B cell (primary cell): ENCODE measurements around the gene EYS. TPM values are rescaled to one million over a fixed set of nuclear protein-coding genes. Genes with fewer than 3 reads are reported as not detected.

Experiments
- ATAC-seq: fragments of 200-7000 bp; cut with Tn5 transposase; one replicate; pipeline ENCODE4 v1.10.0; 2021; ENCODE audit warnings: low read depth, mild to moderate bottlenecking, moderate number of reproducible peaks, moderate library complexity
- CTCF ChIA-PET: fragments of 350-600 bp; sonication (Branson Sonifier 250); formaldehyde crosslinking; loops from one replicate; lab custom pipeline; 2021; ENCODE audit warnings: antibody characterized with exemption, inconsistent platforms; lab: Charles Lee
- POLR2A ChIA-PET: fragments of 350-600 bp; sonication (Branson Sonifier 250); formaldehyde crosslinking; loops from one replicate; lab custom pipeline; 2021; ENCODE audit warnings: antibody characterized with exemption; lab: Charles Lee
- DNase-seq: peaks from one replicate; pipeline ENCODE4 v3.0.0; 2013
- H2AFZ ChIP-seq: 2 replicates; pipeline ENCODE4 v1.6.1; 2012; ENCODE audit warnings: mild to moderate bottlenecking, low read depth, low read length; ENCODE audit not compliant: insufficient read depth, poor library complexity, severe bottlenecking
- H3K27ac ChIP-seq, 2 donors: 1 replicate in 1 of 2; 2 replicates in 1 of 2; pipeline ENCODE4 v1.5.1; 2012 to 2013; ENCODE audit warnings: low read length in 2 of 2, mild to moderate bottlenecking in 2 of 2, moderate library complexity in 1 of 2
- H3K27me3 ChIP-seq, 4 experiments: fragments of 200-600 bp in 1 of 4; sonication (generic) in 1 of 4; replicated peaks in 1 of 4; 1 replicate in 2 of 4; 2 replicates in 2 of 4; pipeline versions ENCODE4 v1.6.1 to v1.7.0; 2013 to 2016; ENCODE audit warnings: low read length in 3 of 4, mild to moderate bottlenecking in 2 of 4, mixed read lengths in 1 of 4, moderate library complexity in 1 of 4; ENCODE audit not compliant: insufficient read depth in 4 of 4, control insufficient read depth in 3 of 4; ENCODE audit errors: control extremely low read depth in 1 of 4
- H3K36me3 ChIP-seq, 2 experiments: replicated peaks in 1 of 2; 1 replicate in 1 of 2; 2 replicates in 1 of 2; pipeline versions ENCODE4 v1.6.1 to v1.7.1; 2013; ENCODE audit warnings: low read length in 1 of 2; ENCODE audit not compliant: insufficient read depth in 2 of 2, control insufficient read depth in 1 of 2; ENCODE audit errors: control extremely low read depth in 1 of 2, extremely low read depth in 1 of 2
- H3K4me1 ChIP-seq, 2 donors: fragments of 200-600 bp in 1 of 2; sonication (generic) in 1 of 2; 1 replicate in 1 of 2; 2 replicates in 1 of 2; pipeline versions ENCODE4 v1.5.1 to v1.6.1; 2013 to 2017; ENCODE audit warnings: low read length in 2 of 2; ENCODE audit not compliant: control insufficient read depth in 2 of 2, insufficient read depth in 2 of 2
- H3K4me2 ChIP-seq: replicated peaks from 2 replicates; pipeline ENCODE3; 2012; ENCODE audit warnings: mild to moderate bottlenecking, low read depth, low read length; ENCODE audit not compliant: poor library complexity, severe bottlenecking
- H3K4me3 ChIP-seq, 5 experiments: fragments of 200-600 bp in 1 of 5; sonication (generic) in 1 of 5; 1 replicate in 3 of 5; 2 replicates in 2 of 5; pipeline versions ENCODE4 v1.5.1 to v1.7.0; 2011 to 2016; ENCODE audit warnings: low read length in 4 of 5, mild to moderate bottlenecking in 4 of 5, low read depth in 2 of 5, control low read depth in 1 of 5, moderate library complexity in 1 of 5; ENCODE audit not compliant: insufficient read depth in 1 of 5; ENCODE audit errors: control extremely low read depth in 1 of 5, extremely low read depth in 1 of 5
- H3K79me2 ChIP-seq: fragments of 200-600 bp; sonication (generic); one replicate; pipeline ENCODE4 v1.6.0; 2016; ENCODE audit warnings: low read length; ENCODE audit not compliant: control insufficient read depth, insufficient read depth
- H3K9ac ChIP-seq: fragments of 200-600 bp; sonication (generic); 2 replicates; pipeline ENCODE4 v1.6.1; 2017; ENCODE audit warnings: mild to moderate bottlenecking, low read length, moderate library complexity
- H3K9me3 ChIP-seq, 3 donors: one replicate each; pipeline versions ENCODE4 v1.6.1 to v1.7.1; 2013; ENCODE audit warnings: low read length in 2 of 3; ENCODE audit not compliant: control insufficient read depth in 2 of 3, insufficient read depth in 1 of 3; ENCODE audit errors: control extremely low read depth in 1 of 3
- H4K20me1 ChIP-seq: 2 replicates; pipeline ENCODE4 v1.6.0; 2012; ENCODE audit warnings: mild to moderate bottlenecking, low read length; ENCODE audit not compliant: insufficient read depth, control insufficient read depth, poor library complexity, severe bottlenecking
- H3K27ac Mint-ChIP-seq: one replicate; pipeline ENCODE4 v1.8.0; 2021; ENCODE audit warnings: mixed read lengths
- H3K27me3 Mint-ChIP-seq: one replicate; pipeline ENCODE4 v1.8.0; 2021; ENCODE audit warnings: mixed read lengths
- H3K4me1 Mint-ChIP-seq: one replicate; pipeline ENCODE4 v1.8.0; 2021; ENCODE audit warnings: mixed read lengths
- H3K4me3 Mint-ChIP-seq: one replicate; pipeline ENCODE4 v1.8.0; 2021; ENCODE audit warnings: mixed read lengths
- H3K9me3 Mint-ChIP-seq: one replicate; pipeline ENCODE4 v1.8.0; 2022; ENCODE audit warnings: mixed read lengths; ENCODE audit not compliant: insufficient read depth
- CTCF ChIP-seq: fragments of 200-600 bp; IDR thresholded peaks from one replicate; pipeline ENCODE4 v1.8.0; 2022; ENCODE audit warnings: antibody characterized with exemption, mild to moderate bottlenecking
- EZH2 ChIP-seq: IDR thresholded peaks from 2 replicates; pipeline ENCODE4 v1.6.1; 2012; ENCODE audit warnings: borderline replicate concordance, low read depth, mild to moderate bottlenecking, moderate library complexity, low read length; ENCODE audit not compliant: insufficient read depth, poor library complexity, severe bottlenecking
- WGBS: methylation state at CpG from one replicate; pipeline ENCODE4 v1.1.5; 2013; ENCODE audit warnings: missing lambda C conversion rate; ENCODE audit not compliant: insufficient coverage; 5-methylcytosine and 5-hydroxymethylcytosine counted together
- intact Hi-C: fragments of 100-400 bp; cut with micrococcal nuclease; formaldehyde crosslinking; loops from one replicate; pipeline ENCODE4 v1.10.0; 2022
- polyA plus RNA-seq: library from polyadenylated mRNA; depleted of rRNA; stranded (reverse); fragments of >200 nt; gene quantifications from 2 replicates; pipeline ENCODE4 v1.2.3, GENCODE V29; 2012
- total RNA-seq, 2 donors: library from RNA; stranded (reverse); fragments of 120-200 nt in 1 of 2; gene quantifications; 1 replicate in 1 of 2; 2 replicates in 1 of 2; pipeline versions ENCODE4 v1.2.3 to v1.2.4, GENCODE V29; 2013 to 2022

EYS gene
- total and polyA plus RNA-seq, 2 donors (not counting 1 experiment from before 2014, with no cell fraction given): not detected

DNA sequence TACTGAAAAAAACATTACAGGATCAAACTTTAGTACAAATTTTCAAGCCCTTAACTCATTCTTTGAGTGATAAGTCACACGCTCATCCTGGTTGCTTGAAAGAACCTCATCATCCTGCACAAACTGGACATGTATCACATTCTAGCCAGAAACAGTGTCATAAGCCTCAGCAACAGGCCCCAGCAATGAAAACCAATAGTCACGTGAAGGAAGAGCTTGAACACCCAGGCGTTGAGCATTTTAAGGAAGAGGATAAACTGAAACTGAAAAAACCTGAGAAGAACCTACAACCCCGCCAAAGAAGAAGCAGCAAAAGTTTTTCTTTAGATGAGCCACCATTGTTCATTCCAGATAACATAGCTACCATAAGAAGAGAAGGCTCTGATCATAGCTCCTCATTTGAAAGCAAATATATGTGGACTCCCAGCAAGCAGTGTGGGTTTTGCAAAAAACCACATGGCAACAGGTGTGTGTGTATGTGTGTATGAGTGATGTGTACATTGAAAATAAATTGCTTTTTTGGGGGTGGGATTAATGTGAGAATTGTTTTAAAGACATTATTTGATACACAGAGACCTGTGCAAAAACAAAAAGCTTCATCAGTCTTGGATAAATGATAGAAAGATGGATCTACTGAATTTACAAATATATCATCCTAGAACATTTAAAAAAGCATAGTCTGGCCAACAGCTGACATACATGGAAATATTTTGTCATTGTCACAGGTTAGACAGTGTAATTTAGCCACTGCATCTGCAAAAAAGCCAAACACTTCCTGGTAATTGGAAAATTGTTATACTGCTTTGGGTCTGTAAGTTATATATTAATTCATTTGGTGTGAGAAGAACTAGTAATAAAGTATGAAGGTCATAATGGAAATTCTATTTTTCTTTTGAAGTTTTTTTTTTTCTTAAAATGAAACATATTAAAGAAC is 2021.3 kb downstream of the EYS start:
- peaks cover 34% of the 10 kb centered on the region for H3K79me2 ChIP-seq
- ChIA-PET POLR2A (interaction anchor here (0.9 to 2.5 kb wide), 2 partner anchors 20 to 50 kb away, joined by 10 to 15 read pairs; partner anchors contain the start of gene PHF3), CTCF (interaction anchor here (1.2 to 1.4 kb wide), 3 partner anchors 37 to 88 kb away, joined by 3 to 5 read pairs (median 3); no protein-coding TSS in a partner anchor)
- H4K20me1 ChIP-seq: no peaks in the 10 kb centered on the region
- WGBS: 37% methylated on average over 3 of the region's 4 CpGs
- no peaks in the 10 kb centered on the region for H3K9me3 Mint-ChIP-seq
- no peaks in the 10 kb centered on the region for H3K9me3 ChIP-seq
- peak overlapping the region; percentile 2 for H3K9ac ChIP-seq
- peak overlapping the region; percentile 54 to 59 for H3K27ac ChIP-seq
- peak overlapping the region; percentile 24 for H2AFZ ChIP-seq
- H3K4me1 ChIP-seq: peaks cover 9 to 19% of the 10 kb centered on the region in 2 donors
- intact Hi-C loops: loop anchor here (5.0 kb wide), 1 partner anchor 113 kb away; the partner anchor contains the start of genes LOC128125822 and PTP4A1
- H3K4me3 Mint-ChIP-seq: peak overlapping the region; percentile 54
- H3K4me3 ChIP-seq: no peak overlapping the region
- ATAC-seq (peak; percentile 92), DNase-seq (peak; percentile 71)
- H3K36me3 ChIP-seq: peaks cover 2 to 18% of the 10 kb centered on the region in 2 experiments
- H3K4me1 Mint-ChIP-seq: peaks cover 53% of the 10 kb centered on the region
- H3K27ac Mint-ChIP-seq: peak overlapping the region; percentile 58
- H3K4me2 ChIP-seq: peak overlapping the region; percentile 41
- no peaks in the 10 kb centered on the region for H3K27me3 ChIP-seq
- H3K27me3 Mint-ChIP-seq: no peaks in the 10 kb centered on the region
- TF ChIP-seq CTCF (no peak), EZH2 (no peak)
